Peyer's patch (tissue), 4 donors: ENCODE data around the gene SRP54. TPM values are rescaled to one million over a fixed set of nuclear protein-coding genes. Genes with fewer than 3 reads are reported as not detected.

Experiments
- DNase-seq, 3 donors: peaks; one replicate each; pipeline ENCODE4 v3.0.0-alpha.2; 2017 to 2019
- H3K27ac ChIP-seq, 4 donors: fragments of 200-600 bp; sonication (generic); one replicate each; pipeline ENCODE4 v1.5.1; 2016 to 2019
- H3K27me3 ChIP-seq, 2 donors: fragments of 200-600 bp; sonication (generic); one replicate each; pipeline ENCODE4 v1.5.1; 2019
- H3K36me3 ChIP-seq, 3 donors: fragments of 200-600 bp; sonication (generic); one replicate each; pipeline ENCODE4 v1.5.1; 2016 to 2019
- H3K4me1 ChIP-seq, 4 donors: fragments of 200-600 bp; sonication (generic); one replicate each; pipeline ENCODE4 v1.5.1; 2016 to 2019
- H3K4me3 ChIP-seq, 4 donors: fragments of 200-600 bp; sonication (generic); 1 replicate in 3 of 4; 2 replicates in 1 of 4; pipeline ENCODE4 v1.5.1; 2016 to 2019; ENCODE audit warnings: mild to moderate bottlenecking in 1 of 4
- H3K9me3 ChIP-seq, 4 donors: fragments of 200-600 bp; sonication (generic); one replicate each; pipeline ENCODE4 v1.5.1; 2016 to 2019; ENCODE audit warnings: mild to moderate bottlenecking in 1 of 4
- CTCF ChIP-seq, 6 experiments: fragments of 450-650 bp in 4 of 6; fragments of 200-600 bp in 2 of 6; sonication (generic) in 1 of 6; IDR thresholded peaks; one replicate each; pipeline ENCODE4 v1.5.1; 2017 to 2019; ENCODE audit warnings: antibody characterized with exemption in 6 of 6, mild to moderate bottlenecking in 3 of 6, moderate library complexity in 1 of 6
- POLR2A ChIP-seq, 2 donors: fragments of 450-650 bp; IDR thresholded peaks; one replicate each; pipeline ENCODE4 v1.5.1; 2017; ENCODE audit warnings: antibody characterized with exemption in 2 of 2, mild to moderate bottlenecking in 2 of 2, moderate library complexity in 2 of 2
- total RNA-seq, 4 donors: library from RNA; depleted of rRNA; stranded (reverse); fragments of >200 nt; gene quantifications; one replicate each; pipeline ENCODE4 v1.1.0, GENCODE V29; 2016

SRP54 gene
- total RNA-seq, 4 donors from 2014 or later = 52.0 to 63.1 (median 53.2) TPM

GRCh38 chr14:34997762-34998161 lies 15.0 kb downstream of the SRP54 start:
- Histone ChIP-seq H3K27me3 (no peaks in the 10 kb centered on the region), H3K36me3 (peaks cover 0 to 35% (median 0%) of the 10 kb centered on the region in 3 donors), H3K9me3 (no peaks in the 10 kb centered on the region), H3K4me1 (no peaks in the 10 kb centered on the region), H3K4me3 (no peak overlapping the region), H3K27ac (no peak overlapping the region)
- TF ChIP-seq CTCF (IDR thresholded peaks at IDR 0.05) (no peak), POLR2A (IDR thresholded peaks at IDR 0.05) (no peak)
- no peak for DNase-seq

- TF ChIP-seq POLR2A (IDR thresholded peaks at IDR 0.05) (no peak), CTCF (IDR thresholded peaks at IDR 0.05) (no peak)
- Histone ChIP-seq H3K9me3 (no peaks in the 10 kb centered on the region), H3K27ac (no peak overlapping the region), H3K36me3 (peaks cover 0 to 52% (median 0%) of the 10 kb centered on the region in 3 donors), H3K27me3 (no peaks in the 10 kb centered on the region), H3K4me3 (no peak overlapping the region), H3K4me1 (no peaks in the 10 kb centered on the region)
- no peak for DNase-seq
These were observed 16.7 kb downstream of the SRP54 start for GRCh38 chr14:34999500-34999899.

- no peaks in the 10 kb centered on the region for H3K9me3 ChIP-seq
- peaks cover 0 to 61% (median 0%) of the 10 kb centered on the region in 3 donors for H3K36me3 ChIP-seq
- no peak overlapping the region for H3K4me3 ChIP-seq
- DNase-seq = no peak
- H3K4me1 ChIP-seq = no peaks in the 10 kb centered on the region
- H3K27ac ChIP-seq = no peak overlapping the region
- no peaks in the 10 kb centered on the region for H3K27me3 ChIP-seq
- no peak for TF ChIP-seq POLR2A (IDR thresholded peaks at IDR 0.05)
- no peak for TF ChIP-seq CTCF (IDR thresholded peaks at IDR 0.05)
These were observed 18.8 kb downstream of the SRP54 start for GRCh38 chr14:35001621-35002020.

- Histone ChIP-seq H3K4me1 (no peaks in the 10 kb centered on the region), H3K36me3 (peaks cover 0 to 72% (median 0%) of the 10 kb centered on the region in 3 donors), H3K27ac (no peak overlapping the region), H3K27me3 (no peaks in the 10 kb centered on the region), H3K9me3 (no peaks in the 10 kb centered on the region), H3K4me3 (no peak overlapping the region)
- no peak for TF ChIP-seq CTCF (IDR thresholded peaks at IDR 0.05)
- TF ChIP-seq POLR2A (IDR thresholded peaks at IDR 0.05) = no peak
- no peak for DNase-seq
These were observed 22.0 kb downstream of the SRP54 start for GRCh38 chr14:35004839-35005238.

GRCh38 chr14:35016568-35016967 lies 33.8 kb downstream of the SRP54 start:
- Histone ChIP-seq H3K4me3 (no peak overlapping the region), H3K27ac (no peak overlapping the region), H3K4me1 (no peaks in the 10 kb centered on the region), H3K36me3 (peaks cover 0 to 91% (median 0%) of the 10 kb centered on the region in 3 donors), H3K27me3 (no peaks in the 10 kb centered on the region), H3K9me3 (no peaks in the 10 kb centered on the region)
- no peak for DNase-seq
- TF ChIP-seq CTCF (IDR thresholded peaks at IDR 0.05) = no peak
- no peak for TF ChIP-seq POLR2A (IDR thresholded peaks at IDR 0.05)

- Histone ChIP-seq H3K9me3 (no peaks in the 10 kb centered on the region), H3K36me3 (peaks cover 0 to 91% (median 0%) of the 10 kb centered on the region in 3 donors), H3K4me3 (no peak overlapping the region), H3K27ac (no peak overlapping the region), H3K4me1 (no peaks in the 10 kb centered on the region), H3K27me3 (no peaks in the 10 kb centered on the region)
- no peak for DNase-seq
- no peak for TF ChIP-seq POLR2A (IDR thresholded peaks at IDR 0.05)
- TF ChIP-seq CTCF (IDR thresholded peaks at IDR 0.05) = no peak
These were observed 37.9 kb downstream of the SRP54 start for GRCh38 chr14:35020713-35021112.
